A549 (cell line): ENCODE measurements around the gene IGF2.

Experiments
- POLR2A ChIP-seq: IDR thresholded peaks from 2 replicates; pipeline ENCODE4 v1.6.1; 2012; ENCODE audit warnings: mild to moderate bottlenecking, low read length
- USF2 ChIP-seq: fragments of 450-650 bp; IDR thresholded peaks from 2 replicates; pipeline ENCODE4 v1.6.1; 2014; ENCODE audit warnings: antibody characterized with exemption

GRCh38 chr11:2142300-2142759 lies 3.1 kb upstream of the IGF2 start:
- TF ChIP-seq POLR2A (no peak), USF2 (no peak)
